Motor neuron (in vitro differentiated cells): ENCODE measurements around the gene SERINC5. TPM values are rescaled to one million over a fixed set of nuclear protein-coding genes. Genes with fewer than 3 reads are reported as not detected.
"Not testable (repeated sequence)": the region's sequence is repeated elsewhere in the genome, so short reads cannot be mapped to it uniquely, and the experiment has no call there.

Experiments
- ATAC-seq, 8 experiments: fragments of 200-7000 bp; cut with Tn5 transposase; replicated peaks in 6 of 8; 2 replicates each; pipeline ENCODE4 v1.8.0; 2021; ENCODE audit warnings: mild to moderate bottlenecking in 8 of 8, moderate library complexity in 8 of 8
- H3K27ac ChIP-seq, 2 donors: fragments of 250-450 bp; sonication (Bioruptor Pico); 2 replicates each; pipeline ENCODE4 v1.9.0; 2021; ENCODE audit warnings: antibody characterized with exemption in 2 of 2, mild to moderate bottlenecking in 2 of 2, moderate library complexity in 1 of 2
- H3K4me1 ChIP-seq, 2 donors: fragments of 250-450 bp; sonication (Bioruptor Pico); replicated peaks in 1 of 2; 2 replicates each; pipeline ENCODE4 v1.6.1; 2021; ENCODE audit warnings: antibody characterized with exemption in 2 of 2, mild to moderate bottlenecking in 2 of 2, moderate library complexity in 1 of 2
- H3K4me3 ChIP-seq, 5 donors: fragments of 250-450 bp; sonication (Bioruptor Pico); 2 replicates each; pipeline ENCODE4 v1.9.0; 2021; ENCODE audit warnings: antibody characterized with exemption in 5 of 5, mild to moderate bottlenecking in 5 of 5, moderate library complexity in 4 of 5
- WGBS, 10 experiments: fragments of 450-650 bp; shearing (Covaris generic); methylation state at CpG; one replicate each; pipeline ENCODE4 v1.0.0; 2022; 5-methylcytosine and 5-hydroxymethylcytosine counted together
- in situ Hi-C, 9 experiments: fragments of 400-800 bp; cut with MboI; loops; one replicate each; pipeline ENCODE4 v1.15.0; 2021; ENCODE audit warnings: low sequenced_read_pairs in 9 of 9, low pct_unique_long_range_greater_than_20kb in 2 of 9; ENCODE audit not compliant: unreplicated experiment in 9 of 9
- total RNA-seq, 8 experiments: library from RNA; unstranded; fragments of 300-600 nt; gene quantifications; 2 replicates each; pipeline versions ENCODE4 v1.2.3 to v1.2.4, GENCODE V29; 2022

The SERINC5 gene
- total RNA-seq, 8 experiments from 2014 or later: 6.5 to 16.5 (median 8.1) TPM

GRCh38 chr5:80109646-80110478, 146.0 kb downstream of the SERINC5 start:
- in situ Hi-C loops: loop anchor here in 2 of 9 experiments (25.0 kb wide), 2 partner anchors 152 to 177 kb away; partner anchors contain the start of gene SERINC5 (in 1 of the 2)
- peak in 5 of 8 experiments; percentile 65 to 94 (median 75) for ATAC-seq
- no peak overlapping the region for H3K27ac ChIP-seq
- 0 to 59% (median 10%) methylated on average over 1 to 3 of the region's 9 CpGs; no CpG with 5 or more reads in 5 of the 10 experiments for WGBS, 10 experiments
- H3K4me3 ChIP-seq: no peak overlapping the region
- peaks cover 12 to 17% of the 10 kb centered on the region in 2 donors for H3K4me1 ChIP-seq

- no peak for ATAC-seq
- in situ Hi-C loops: loop anchor here in 2 of 9 experiments (25.0 kb wide), 2 partner anchors 155 to 180 kb away; partner anchors contain the start of gene SERINC5 (in 1 of the 2)
- 0 to 100% (median 50%) methylated on average over 1 to 4 of the region's 5 CpGs; no CpG with 5 or more reads in 1 of the 10 experiments for WGBS, 10 experiments
- H3K27ac ChIP-seq: no peak overlapping the region
- H3K4me1 ChIP-seq: peaks cover 12 to 17% of the 10 kb centered on the region in 2 donors
- H3K4me3 ChIP-seq: no peak overlapping the region
These were observed 148.9 kb downstream of the SERINC5 start for GRCh38 chr5:80106916-80107315.

GRCh38 chr5:80105698-80106439, 150.0 kb downstream of the SERINC5 start:
- H3K27ac ChIP-seq: no peak overlapping the region
- H3K4me3 ChIP-seq: no peak overlapping the region
- peaks cover 6 to 12% of the 10 kb centered on the region in 2 donors for H3K4me1 ChIP-seq
- in situ Hi-C loops: loop anchor here in 2 of 9 experiments (25.0 kb wide), 2 partner anchors 156 to 181 kb away; partner anchors contain the start of gene SERINC5 (in 1 of the 2)
- ATAC-seq: no peak
- WGBS, 10 experiments: 58 to 100% (median 85%) methylated on average over 1 to 4 of the region's 7 CpGs; no CpG with 5 or more reads in 3 of the 10 experiments

DNA sequence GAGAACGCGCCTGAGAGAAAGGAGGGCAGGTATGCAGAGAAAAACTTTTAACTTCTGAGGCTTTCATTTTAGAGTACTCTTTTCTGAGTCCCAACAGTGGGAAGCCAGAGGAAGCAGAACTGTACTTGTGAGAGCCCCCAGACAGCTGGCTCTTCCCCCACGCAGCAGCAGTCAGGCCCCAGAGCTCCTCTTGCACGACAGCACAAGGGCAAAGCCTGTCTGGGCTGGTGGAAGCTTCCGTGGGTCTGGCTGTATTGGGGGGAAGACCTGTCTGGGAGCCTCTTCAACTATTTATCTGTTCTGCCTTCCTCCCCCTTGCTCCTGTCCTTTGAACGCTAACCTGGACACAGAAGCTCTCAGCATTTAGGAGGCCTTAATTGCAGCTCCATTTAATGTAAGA, 152.5 kb downstream of the SERINC5 start:
- H3K4me3 ChIP-seq: no peak overlapping the region
- WGBS, 10 experiments: 63 to 100% (median 80%) methylated on average over 1 to 5 of the region's 6 CpGs; no CpG with 5 or more reads in 2 of the 10 experiments
- peaks cover 0 to 3% of the 10 kb centered on the region in 2 donors for H3K4me1 ChIP-seq
- no peak for ATAC-seq
- no peak overlapping the region for H3K27ac ChIP-seq
- in situ Hi-C loops: loop anchor here in 2 of 9 experiments (25.0 kb wide), 2 partner anchors 159 to 184 kb away; partner anchors contain the start of gene SERINC5 (in 1 of the 2)

- in situ Hi-C loops: loop anchor here in 2 of 9 experiments (25.0 kb wide), 2 partner anchors 160 to 185 kb away; partner anchors contain the start of gene SERINC5 (in 1 of the 2)
- peak in 2 of 8 experiments; percentile 86 to 97 for ATAC-seq
- H3K27ac ChIP-seq: no peak overlapping the region
- H3K4me1 ChIP-seq: peaks cover 0 to 5% of the 10 kb centered on the region in 2 donors
- no peak overlapping the region for H3K4me3 ChIP-seq
These were observed 153.9 kb downstream of the SERINC5 start for GRCh38 chr5:80101993-80102392.

DNA sequence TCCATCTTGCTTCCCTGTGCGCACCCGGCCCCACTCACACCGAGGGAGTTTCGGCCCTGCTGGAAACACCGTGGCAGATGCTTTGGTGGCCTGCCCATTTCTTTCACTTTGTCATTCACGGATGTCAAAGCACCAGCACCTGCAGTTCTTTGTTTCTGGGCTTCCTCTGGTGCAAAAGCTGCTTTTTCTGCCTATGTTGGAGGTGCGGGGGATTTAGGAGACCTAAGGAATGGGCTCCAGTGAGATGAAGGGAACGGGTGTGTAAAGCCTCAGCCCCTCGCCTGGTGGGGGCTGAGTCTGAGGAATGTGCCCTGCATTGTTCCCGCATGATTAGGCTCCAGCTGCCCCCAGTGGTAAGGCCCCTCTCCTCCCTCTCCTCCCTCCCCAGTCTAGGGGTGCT, 158.4 kb downstream of the SERINC5 start:
- in situ Hi-C loops: loop anchor here in 4 of 9 experiments (10.0 to 25.0 kb wide), 5 partner anchors 165 to 1060 kb away; partner anchors contain the start of gene SERINC5 (in 1 of the 4)
- 35 to 77% (median 56%) methylated on average over 2 to 4 of the region's 10 CpGs; no CpG with 5 or more reads in 6 of the 10 experiments for WGBS, 10 experiments
- Histone ChIP-seq H3K4me3 (no peak overlapping the region), H3K27ac (no peak overlapping the region), H3K4me1 (peaks cover 0 to 11% of the 10 kb centered on the region in 2 donors)
- ATAC-seq: no peak

GRCh38 chr5:80094236-80094738, 161.6 kb downstream of the SERINC5 start:
- no peak overlapping the region for H3K27ac ChIP-seq
- H3K4me3 ChIP-seq: no peak overlapping the region
- H3K4me1 ChIP-seq: peaks cover 0 to 11% of the 10 kb centered on the region in 2 donors
- 0 to 100% (median 50%) methylated on average over 1 to 4 of the region's 5 CpGs; no CpG with 5 or more reads in 1 of the 10 experiments for WGBS, 10 experiments
- in situ Hi-C loops: loop anchor here in 4 of 9 experiments (10.0 to 25.0 kb wide), 5 partner anchors 168 to 1057 kb away; partner anchors contain the start of gene SERINC5 (in 1 of the 4)
- no peak for ATAC-seq

DNA sequence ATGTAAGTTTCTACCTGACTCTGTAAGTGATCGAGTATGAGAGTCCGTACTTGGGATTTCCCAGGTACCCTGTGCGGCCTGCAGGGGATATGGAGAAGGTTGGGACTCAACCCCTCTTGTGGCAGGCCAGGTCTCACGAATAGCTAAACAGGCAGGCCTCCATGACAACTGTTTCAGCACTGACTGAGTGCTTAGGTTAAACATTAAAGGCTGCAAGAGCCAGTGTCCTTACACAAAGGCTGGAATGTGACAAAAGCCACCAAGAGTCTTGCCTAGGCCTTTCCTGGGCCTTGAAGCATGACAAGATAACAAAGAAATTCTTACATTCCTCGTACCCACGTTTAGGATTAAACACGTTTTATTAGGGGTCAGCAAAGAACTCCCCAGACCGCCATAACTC, 162.1 kb downstream of the SERINC5 start:
- Histone ChIP-seq H3K4me1 (peaks cover 0 to 11% of the 10 kb centered on the region in 2 donors), H3K4me3 (no peak overlapping the region), H3K27ac (no peak overlapping the region)
- 13 to 67% (median 37%) methylated on average over 1 to 7 of the region's 8 CpGs; no CpG with 5 or more reads in 1 of the 10 experiments for WGBS, 10 experiments
- in situ Hi-C loops: loop anchor here in 4 of 9 experiments (10.0 to 25.0 kb wide), 5 partner anchors 169 to 1056 kb away; partner anchors contain the start of gene SERINC5 (in 1 of the 4)
- ATAC-seq: peak in 4 of 8 experiments; percentile 22 to 84 (median 37)

DNA sequence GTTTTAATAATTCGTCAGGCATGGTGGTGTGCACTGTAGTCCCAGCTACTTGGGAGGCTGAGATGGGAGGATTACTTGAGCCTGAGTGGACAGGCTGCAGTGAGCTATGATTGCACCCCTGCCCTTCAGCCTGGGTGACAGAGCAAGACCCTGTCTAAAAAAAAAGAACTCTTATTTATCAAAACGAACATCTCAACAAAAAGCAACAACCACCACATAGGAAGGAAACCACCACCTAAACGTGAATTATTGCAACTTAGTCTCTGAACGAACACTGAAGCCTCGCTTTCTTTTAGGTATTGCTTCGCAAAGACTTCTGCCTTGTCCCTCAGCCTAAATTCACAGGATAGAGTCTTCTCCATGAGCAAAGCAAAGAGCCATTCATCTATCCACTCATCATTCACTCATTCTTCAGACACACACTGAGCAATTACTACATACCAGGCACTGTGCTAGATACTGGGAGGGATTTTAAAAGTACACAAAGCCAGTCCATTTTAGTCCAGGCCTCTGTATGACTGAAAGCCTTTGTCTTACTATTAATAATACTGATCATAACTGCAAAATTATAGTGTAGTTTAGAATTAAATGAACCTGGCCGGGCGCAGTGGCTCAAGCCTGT, 163.3 kb downstream of the SERINC5 start:
- 67 to 100% (median 93%) methylated on average over 1 to 7 of the region's 8 CpGs; no CpG with 5 or more reads in 1 of the 10 experiments for WGBS, 10 experiments
- no peak overlapping the region for H3K27ac ChIP-seq
- peaks cover 0 to 11% of the 10 kb centered on the region in 2 donors for H3K4me1 ChIP-seq
- in situ Hi-C loops: loop anchor here in 4 of 9 experiments (10.0 to 25.0 kb wide), 5 partner anchors 170 to 1055 kb away; partner anchors contain the start of gene SERINC5 (in 1 of the 4)
- ATAC-seq: no peak
- H3K4me3 ChIP-seq: no peak overlapping the region

- H3K4me1 ChIP-seq, H3K4me3 ChIP-seq, H3K27ac ChIP-seq: not testable (repeated sequence)
- in situ Hi-C loops: loop anchor here in 4 of 9 experiments (10.0 to 25.0 kb wide), 5 partner anchors 171 to 1054 kb away; partner anchors contain the start of gene SERINC5 (in 1 of the 4)
- peak in 7 of 8 experiments; percentile 41 to 87 (median 56) for ATAC-seq
- WGBS, 10 experiments: 0 to 49% (median 12%) methylated on average over 1 to 13 of the region's 15 CpGs; no CpG with 5 or more reads in 2 of the 10 experiments
These were observed 164.1 kb downstream of the SERINC5 start for GRCh38 chr5:80091792-80092192.

- H3K27ac ChIP-seq: no peak overlapping the region
- no peak overlapping the region for H3K4me3 ChIP-seq
- in situ Hi-C loops: loop anchor here in 4 of 9 experiments (10.0 to 25.0 kb wide), 5 partner anchors 171 to 1054 kb away; partner anchors contain the start of gene SERINC5 (in 1 of the 4)
- ATAC-seq: no peak
- 20 to 100% (median 96%) methylated on average over 1 to 4 of the region's 5 CpGs; no CpG with 5 or more reads in 4 of the 10 experiments for WGBS, 10 experiments
- peaks cover 0 to 9% of the 10 kb centered on the region in 2 donors for H3K4me1 ChIP-seq
These were observed 165.0 kb downstream of the SERINC5 start for GRCh38 chr5:80090884-80091166.
